ENCODE measurements around the gene GPR153.

- no peak for TF ChIP-seq CTCF (IDR thresholded peaks at IDR 0.05; ENCODE audit: control extremely low read depth in 1 of 3, insufficient read depth in 1 of 3, low read depth in 1 of 3, low read length in 3 of 3)
- no peak for TF ChIP-seq CREB1 (IDR thresholded peaks at IDR 0.05)
- TF ChIP-seq POLR2AphosphoS5 (IDR thresholded peaks at IDR 0.05; ENCODE audit: low read depth, low read length), result no peak
- no peak for TF ChIP-seq CEBPB (IDR thresholded peaks at IDR 0.05; ENCODE audit: low read depth, low read length)
- TF ChIP-seq CHD2 (IDR thresholded peaks at IDR 0.05; ENCODE audit: low read length), result no peak
These were observed 17.7 kb downstream of the GPR153 start for GRCh38 chr1:6243053-6243834.

Data from H1 (cell line).